Stimulated activated CD4-positive, alpha-beta T cell treated with anti-CD3 and anti-CD28 coated beads, TNF-alpha, amount 100 ng/mL, for 48 hours (primary cell): ENCODE results near the gene C12orf76.
"Not testable (repeated sequence)": the region's sequence is repeated elsewhere in the genome, so short reads cannot be mapped to it uniquely, and the experiment has no call there.

ENCODE experiments used
- DNase-seq, 3 donors: peaks; one replicate each; pipeline ENCODE4 v3.0.0-alpha.2; 2020; ENCODE audit warnings: low read depth in 3 of 3

The C12orf76 gene

GRCh38 chr12:110065540-110065939 lies 17.2 kb upstream of the C12orf76 start:
- DNase-seq, result no peak

GRCh38 chr12:110062241-110062640 lies 13.9 kb upstream of the C12orf76 start:
- no peak for DNase-seq

- no peak for DNase-seq
These were observed 11.3 kb upstream of the C12orf76 start for GRCh38 chr12:110059651-110060000.

- DNase-seq, result no peak
These were observed 10.7 kb upstream of the C12orf76 start for GRCh38 chr12:110058875-110059615.

GRCh38 chr12:110056643-110057042 lies 8.3 kb upstream of the C12orf76 start:
- DNase-seq, result not testable (repeated sequence)

- peak in 1 of 3 donors; percentile 30 for DNase-seq
These were observed 7.3 kb upstream of the C12orf76 start for GRCh38 chr12:110055375-110056352.

GRCh38 chr12:110050927-110051326 lies 2.6 kb upstream of the C12orf76 start:
- DNase-seq, result no peak

- not testable (repeated sequence) for DNase-seq
These were observed 1.3 kb upstream of the C12orf76 start for GRCh38 chr12:110049666-110050065.

- DNase-seq, result not testable (repeated sequence)
These were observed 712 bp upstream of the C12orf76 start for GRCh38 chr12:110049034-110049433.

- DNase-seq, result no peak
These were observed 903 bp downstream of the C12orf76 start for GRCh38 chr12:110047297-110047940.

GRCh38 chr12:110046451-110047187 lies 1.7 kb downstream of the C12orf76 start:
- no peak for DNase-seq

- no peak for DNase-seq
These were observed 6.1 kb downstream of the C12orf76 start for GRCh38 chr12:110042264-110042663.

GRCh38 chr12:110039085-110039807 lies 9.1 kb downstream of the C12orf76 start:
- no peak for DNase-seq

GRCh38 chr12:110038741-110039084 lies 9.6 kb downstream of the C12orf76 start:
- DNase-seq, result no peak

GRCh38 chr12:110037315-110037714 lies 11.0 kb downstream of the C12orf76 start:
- no peak for DNase-seq

- DNase-seq, result no peak
These were observed 12.7 kb downstream of the C12orf76 start for GRCh38 chr12:110035534-110036104.

- DNase-seq, result no peak
These were observed 14.4 kb downstream of the C12orf76 start for GRCh38 chr12:110033888-110034287.

GRCh38 chr12:110029290-110029815 lies 19.0 kb downstream of the C12orf76 start:
- no peak for DNase-seq

- DNase-seq, result no peak
These were observed 20.0 kb downstream of the C12orf76 start for GRCh38 chr12:110028323-110028722.

- DNase-seq, result no peak
These were observed 24.3 kb downstream of the C12orf76 start for GRCh38 chr12:110024051-110024450.
